ENCODE data around the gene PNPLA5. TPM values are rescaled to one million over a fixed set of nuclear protein-coding genes. Genes with fewer than 3 reads are reported as not detected.

Gene PNPLA5
- total and polyA plus RNA-seq, 2 donors = 0.07 TPM; not detected in 1

GRCh38 chr22:43839781-43840180 is 52.0 kb downstream of the PNPLA5 start:
- no peaks in the 10 kb centered on the region for H3K36me3 ChIP-seq (ENCODE audit: control insufficient read depth in 2 of 2, insufficient read depth in 2 of 2, low read length in 1 of 2)
- no peak overlapping the region for H3K4me3 ChIP-seq (ENCODE audit: low read length in 2 of 2)

GRCh38 chr22:43838571-43839307 is 53.1 kb downstream of the PNPLA5 start:
- Histone ChIP-seq H3K4me3 (ENCODE audit: low read length in 2 of 2) (no peak overlapping the region), H3K4me1 (ENCODE audit: control insufficient read depth in 2 of 2, insufficient read depth in 2 of 2, low read length in 2 of 2) (no peaks in the 10 kb centered on the region), H3K9me3 (ENCODE audit: control insufficient read depth in 2 of 2, insufficient read depth in 1 of 2, low read length in 1 of 2) (no peaks in the 10 kb centered on the region), H3K27ac (ENCODE audit: low read depth in 1 of 2, low read length in 1 of 2) (no peak overlapping the region), H3K27me3 (ENCODE audit: control insufficient read depth in 2 of 2, insufficient read depth in 1 of 2, low read length in 1 of 2) (peaks cover 0 to 4% of the 10 kb centered on the region in 2 donors), H3K36me3 (ENCODE audit: control insufficient read depth in 2 of 2, insufficient read depth in 2 of 2, low read length in 1 of 2) (no peaks in the 10 kb centered on the region)
- WGBS = 97% methylated on average over 25 of the region's 25 CpGs
- DNase-seq (ENCODE audit: low read depth in 6 of 9, low spot score in 9 of 9) = no peak

More at GRCh38 chr22:43839781-43840180, 52.0 kb downstream of the PNPLA5 start:
- H3K9me3 ChIP-seq (ENCODE audit: control insufficient read depth in 2 of 2, insufficient read depth in 1 of 2, low read length in 1 of 2) = no peaks in the 10 kb centered on the region
- 63% methylated on average over 8 of the region's 8 CpGs for WGBS
- DNase-seq (ENCODE audit: low read depth in 6 of 9, low spot score in 9 of 9) = no peak
- H3K27me3 ChIP-seq (ENCODE audit: control insufficient read depth in 2 of 2, insufficient read depth in 1 of 2, low read length in 1 of 2) = peaks cover 0 to 4% of the 10 kb centered on the region in 2 donors
- no peaks in the 10 kb centered on the region for H3K4me1 ChIP-seq (ENCODE audit: control insufficient read depth in 2 of 2, insufficient read depth in 2 of 2, low read length in 2 of 2)
- no peak overlapping the region for H3K27ac ChIP-seq (ENCODE audit: low read depth in 1 of 2, low read length in 1 of 2)

GRCh38 chr22:43838161-43838560 is 53.7 kb downstream of the PNPLA5 start:
- Histone ChIP-seq H3K4me3 (ENCODE audit: low read length in 2 of 2) (no peak overlapping the region), H3K9me3 (ENCODE audit: control insufficient read depth in 2 of 2, insufficient read depth in 1 of 2, low read length in 1 of 2) (no peaks in the 10 kb centered on the region), H3K4me1 (ENCODE audit: control insufficient read depth in 2 of 2, insufficient read depth in 2 of 2, low read length in 2 of 2) (no peaks in the 10 kb centered on the region), H3K27me3 (ENCODE audit: control insufficient read depth in 2 of 2, insufficient read depth in 1 of 2, low read length in 1 of 2) (peaks cover 0 to 6% of the 10 kb centered on the region in 2 donors), H3K27ac (ENCODE audit: low read depth in 1 of 2, low read length in 1 of 2) (no peak overlapping the region), H3K36me3 (ENCODE audit: control insufficient read depth in 2 of 2, insufficient read depth in 2 of 2, low read length in 1 of 2) (no peaks in the 10 kb centered on the region)
- DNase-seq (ENCODE audit: low read depth in 6 of 9, low spot score in 9 of 9) = no peak
- WGBS = 95% methylated on average over 10 of the region's 10 CpGs

- Histone ChIP-seq H3K4me1 (ENCODE audit: control insufficient read depth in 2 of 2, insufficient read depth in 2 of 2, low read length in 2 of 2) (no peaks in the 10 kb centered on the region), H3K36me3 (ENCODE audit: control insufficient read depth in 2 of 2, insufficient read depth in 2 of 2, low read length in 1 of 2) (no peaks in the 10 kb centered on the region), H3K9me3 (ENCODE audit: control insufficient read depth in 2 of 2, insufficient read depth in 1 of 2, low read length in 1 of 2) (no peaks in the 10 kb centered on the region), H3K4me3 (ENCODE audit: low read length in 2 of 2) (no peak overlapping the region), H3K27ac (ENCODE audit: low read depth in 1 of 2, low read length in 1 of 2) (no peak overlapping the region), H3K27me3 (ENCODE audit: control insufficient read depth in 2 of 2, insufficient read depth in 1 of 2, low read length in 1 of 2) (peaks cover 0 to 6% of the 10 kb centered on the region in 2 donors)
- no peak for DNase-seq (ENCODE audit: low read depth in 6 of 9, low spot score in 9 of 9)
- 82% methylated on average over 9 of the region's 9 CpGs for WGBS
Observed at GRCh38 chr22:43837666-43838065, 54.1 kb downstream of the PNPLA5 start.

GRCh38 chr22:43835736-43836135 is 56.1 kb downstream of the PNPLA5 start:
- Histone ChIP-seq H3K27me3 (ENCODE audit: control insufficient read depth in 2 of 2, insufficient read depth in 1 of 2, low read length in 1 of 2) (peaks cover 0 to 6% of the 10 kb centered on the region in 2 donors), H3K27ac (ENCODE audit: low read depth in 1 of 2, low read length in 1 of 2) (no peak overlapping the region), H3K36me3 (ENCODE audit: control insufficient read depth in 2 of 2, insufficient read depth in 2 of 2, low read length in 1 of 2) (no peaks in the 10 kb centered on the region), H3K9me3 (ENCODE audit: control insufficient read depth in 2 of 2, insufficient read depth in 1 of 2, low read length in 1 of 2) (no peaks in the 10 kb centered on the region), H3K4me3 (ENCODE audit: low read length in 2 of 2) (no peak overlapping the region), H3K4me1 (ENCODE audit: control insufficient read depth in 2 of 2, insufficient read depth in 2 of 2, low read length in 2 of 2) (no peaks in the 10 kb centered on the region)
- WGBS = 95% methylated on average over 13 of the region's 13 CpGs
- no peak for DNase-seq (ENCODE audit: low read depth in 6 of 9, low spot score in 9 of 9)

- no peak for DNase-seq (ENCODE audit: low read depth in 6 of 9, low spot score in 9 of 9)
- H3K36me3 ChIP-seq (ENCODE audit: control insufficient read depth in 2 of 2, insufficient read depth in 2 of 2, low read length in 1 of 2) = no peaks in the 10 kb centered on the region
- no peak overlapping the region for H3K4me3 ChIP-seq (ENCODE audit: low read length in 2 of 2)
- H3K4me1 ChIP-seq (ENCODE audit: control insufficient read depth in 2 of 2, insufficient read depth in 2 of 2, low read length in 2 of 2) = no peaks in the 10 kb centered on the region
- 79% methylated on average over 12 of the region's 12 CpGs for WGBS
- H3K27me3 ChIP-seq (ENCODE audit: control insufficient read depth in 2 of 2, insufficient read depth in 1 of 2, low read length in 1 of 2) = peaks cover 0 to 6% of the 10 kb centered on the region in 2 donors
- no peak overlapping the region for H3K27ac ChIP-seq (ENCODE audit: low read depth in 1 of 2, low read length in 1 of 2)
- no peaks in the 10 kb centered on the region for H3K9me3 ChIP-seq (ENCODE audit: control insufficient read depth in 2 of 2, insufficient read depth in 1 of 2, low read length in 1 of 2)
Observed at GRCh38 chr22:43835166-43835565, 56.6 kb downstream of the PNPLA5 start.

GRCh38 chr22:43833286-43834240 is 58.2 kb downstream of the PNPLA5 start:
- H3K27ac ChIP-seq (ENCODE audit: low read depth in 1 of 2, low read length in 1 of 2) = no peak overlapping the region
- H3K27me3 ChIP-seq (ENCODE audit: control insufficient read depth in 2 of 2, insufficient read depth in 1 of 2, low read length in 1 of 2) = peaks cover 0 to 6% of the 10 kb centered on the region in 2 donors
- no peaks in the 10 kb centered on the region for H3K4me1 ChIP-seq (ENCODE audit: control insufficient read depth in 2 of 2, insufficient read depth in 2 of 2, low read length in 2 of 2)
- no peak overlapping the region for H3K4me3 ChIP-seq (ENCODE audit: low read length in 2 of 2)
- H3K9me3 ChIP-seq (ENCODE audit: control insufficient read depth in 2 of 2, insufficient read depth in 1 of 2, low read length in 1 of 2) = no peaks in the 10 kb centered on the region
- H3K36me3 ChIP-seq (ENCODE audit: control insufficient read depth in 2 of 2, insufficient read depth in 2 of 2, low read length in 1 of 2) = no peaks in the 10 kb centered on the region
- 90% methylated on average over 36 of the region's 36 CpGs for WGBS
- DNase-seq (ENCODE audit: low read depth in 6 of 9, low spot score in 9 of 9) = no peak

- no peak overlapping the region for H3K27ac ChIP-seq (ENCODE audit: low read depth in 1 of 2, low read length in 1 of 2)
- H3K9me3 ChIP-seq (ENCODE audit: control insufficient read depth in 2 of 2, insufficient read depth in 1 of 2, low read length in 1 of 2) = no peaks in the 10 kb centered on the region
- H3K4me3 ChIP-seq (ENCODE audit: low read length in 2 of 2) = no peak overlapping the region
- no peaks in the 10 kb centered on the region for H3K4me1 ChIP-seq (ENCODE audit: control insufficient read depth in 2 of 2, insufficient read depth in 2 of 2, low read length in 2 of 2)
- 90% methylated on average over 18 of the region's 18 CpGs for WGBS
- no peaks in the 10 kb centered on the region for H3K36me3 ChIP-seq (ENCODE audit: control insufficient read depth in 2 of 2, insufficient read depth in 2 of 2, low read length in 1 of 2)
- peaks cover 0 to 6% of the 10 kb centered on the region in 2 donors for H3K27me3 ChIP-seq (ENCODE audit: control insufficient read depth in 2 of 2, insufficient read depth in 1 of 2, low read length in 1 of 2)
- DNase-seq (ENCODE audit: low read depth in 6 of 9, low spot score in 9 of 9) = no peak
Observed at GRCh38 chr22:43832393-43833265, 59.2 kb downstream of the PNPLA5 start.

Data from thymus (tissue), 11 donors.